PC-3 (cell line): Measurements from ENCODE around the gene ANKS1A. TPM values are rescaled to one million over a fixed set of nuclear protein-coding genes. Genes with fewer than 3 reads are reported as not detected.

ENCODE experiments used
- ATAC-seq: fragments of 200-7000 bp; cut with Tn5 transposase; 2 replicates; pipeline ENCODE4 v1.9.1; 2020; ENCODE audit warnings: mild to moderate bottlenecking, moderate library complexity
- BruUV-seq: library from RNA; stranded (reverse); fragments of 400-500 nt; replicated peaks from 2 replicates; lab custom pipeline; 2021; lab: Mats Ljungman, UMichigan
- CTCF ChIA-PET: fragments of 300-600 bp; sonication (Branson Sonifier 250); formaldehyde crosslinking; loops from one replicate; lab custom pipeline; 2022; ENCODE audit warnings: antibody characterized with exemption; lab: Charles Lee
- POLR2A ChIA-PET: fragments of 300-600 bp; sonication (Branson Sonifier 250); formaldehyde crosslinking; loops from one replicate; lab custom pipeline; 2022; ENCODE audit warnings: antibody characterized with exemption; ENCODE audit not compliant: unreplicated experiment; lab: Charles Lee
- DNase-seq: peaks from one replicate; pipeline ENCODE4 v3.0.0-alpha.2; 2015
- H2AFZ ChIP-seq: fragments of 300-600 bp; sonication (generic); 2 replicates; pipeline ENCODE4 v1.6.0; 2016; ENCODE audit warnings: antibody characterized with exemption, low read length
- H3F3A ChIP-seq: fragments of 300-600 bp; sonication (generic); one replicate; pipeline ENCODE4 v1.6.0; 2017; ENCODE audit warnings: antibody characterized with exemption, low read length, control low read depth, mild to moderate bottlenecking; ENCODE audit not compliant: unreplicated experiment
- H3K27ac ChIP-seq: fragments of 300-600 bp; sonication (generic); 2 replicates; pipeline ENCODE4 v1.5.1; 2016; ENCODE audit warnings: mild to moderate bottlenecking, low read length
- H3K27me3 ChIP-seq: fragments of 300-600 bp; sonication (generic); 2 replicates; pipeline ENCODE4 v1.6.1; 2016; ENCODE audit warnings: low read length, mixed read lengths
- H3K36me3 ChIP-seq: fragments of 300-600 bp; sonication (generic); 2 replicates; pipeline ENCODE4 v1.6.1; 2016; ENCODE audit warnings: low read depth, mixed run types, low read length, mixed read lengths
- H3K4me1 ChIP-seq: fragments of 300-600 bp; sonication (generic); 2 replicates; pipeline ENCODE4 v1.5.1; 2016; ENCODE audit warnings: low read length; ENCODE audit not compliant: insufficient read depth
- H3K4me2 ChIP-seq: fragments of 300-600 bp; sonication (generic); 2 replicates; pipeline ENCODE4 v1.6.0; 2016; ENCODE audit warnings: low read length
- H3K4me3 ChIP-seq: fragments of 300-600 bp; sonication (generic); 2 replicates; pipeline ENCODE4 v1.5.1; 2016; ENCODE audit warnings: mild to moderate bottlenecking, low read length, mixed read lengths
- H3K79me2 ChIP-seq: fragments of 300-600 bp; sonication (generic); 2 replicates; pipeline ENCODE4 v1.6.1; 2017; ENCODE audit warnings: low read length, mixed read lengths
- H3K9ac ChIP-seq: fragments of 300-600 bp; sonication (generic); 2 replicates; pipeline ENCODE4 v1.6.0; 2016; ENCODE audit warnings: mild to moderate bottlenecking, low read length
- H3K9me2 ChIP-seq: fragments of 300-600 bp; sonication (generic); replicated peaks from 2 replicates; pipeline ENCODE4 v1.6.1; 2016; ENCODE audit warnings: mixed run types, low read length, mixed read lengths
- H3K9me3 ChIP-seq: fragments of 300-600 bp; sonication (generic); 2 replicates; pipeline ENCODE4 v1.6.1; 2016; ENCODE audit warnings: low read length, mixed read lengths
- H4K20me1 ChIP-seq: fragments of 300-600 bp; sonication (generic); 2 replicates; pipeline ENCODE4 v1.6.1; 2016; ENCODE audit warnings: low read length, mixed read lengths
- EZH2 ChIP-seq: fragments of 300-600 bp; sonication (generic); IDR thresholded peaks from one replicate; pipeline ENCODE4 v1.6.1; 2017; ENCODE audit warnings: antibody characterized with exemption, mild to moderate bottlenecking, low read length; ENCODE audit not compliant: unreplicated experiment
- EZH2phosphoT487 ChIP-seq: fragments of 300-600 bp; sonication (generic); IDR thresholded peaks from 2 replicates; pipeline ENCODE4 v1.6.1; 2018; ENCODE audit warnings: mild to moderate bottlenecking, antibody characterized with exemption, low read length, borderline replicate concordance
- intact Hi-C: fragments of 100-400 bp; cut with micrococcal nuclease; formaldehyde crosslinking; loops from 2 replicates; pipeline ENCODE4 v1.9.0; 2023
- total RNA-seq: library from RNA; depleted of rRNA; stranded (reverse); fragments of >200 nt; gene quantifications from 2 replicates; pipeline ENCODE4 v1.2.3, GENCODE V29; 2014
- TF ChIP-seq, protein P1 (sequence below): fragments of 300-600 bp; sonication (generic); conservative IDR thresholded peaks from 2 replicates; pipeline ENCODE4 v1.5.1; 2017; ENCODE audit warnings: antibody characterized with exemption, low read depth, mild to moderate bottlenecking, low read length

ANKS1A gene
- total RNA-seq, 1 experiment from 2014 or later, result 18.8 TPM

DNA sequence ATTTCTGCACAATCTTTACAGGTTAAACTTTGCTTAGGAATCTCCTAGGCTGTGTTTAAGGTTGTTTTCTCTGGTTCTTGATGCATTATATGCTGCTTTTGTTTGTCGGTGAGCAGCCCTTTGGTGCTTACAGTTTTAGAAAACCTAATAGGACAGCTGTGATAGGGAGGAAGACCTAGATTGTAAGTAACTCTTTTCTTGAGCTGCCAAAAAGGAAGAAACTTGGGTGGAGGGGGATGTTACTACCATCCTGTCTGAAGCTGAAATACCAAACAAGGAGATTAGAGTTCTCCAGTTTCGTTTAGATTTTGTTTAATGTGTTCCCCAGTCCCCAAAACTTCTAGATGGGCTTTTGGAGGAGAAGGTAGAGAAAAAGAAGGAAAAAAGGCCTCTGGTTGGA, 72.0 kb downstream of the ANKS1A start:
- intact Hi-C loops, result no loop called here
- Histone ChIP-seq H2AFZ (no peak overlapping the region), H3K9ac (no peak overlapping the region), H3F3A (no peaks in the 10 kb centered on the region), H4K20me1 (no peaks in the 10 kb centered on the region), H3K79me2 (peaks cover 3% of the 10 kb centered on the region; the same call in 1 of the 2 replicates), H3K36me3 (no peaks in the 10 kb centered on the region; the same call in 1 of the 2 replicates), H3K27ac (no peak overlapping the region), H3K9me2 (no peaks in the 10 kb centered on the region), H3K4me3 (no peak overlapping the region), H3K27me3 (no peaks in the 10 kb centered on the region), H3K9me3 (no peaks in the 10 kb centered on the region), H3K4me2 (no peak overlapping the region), H3K4me1 (no peaks in the 10 kb centered on the region)
- ATAC-seq (no peak), DNase-seq (no peak)
- no peak for TF ChIP-seq EZH2
- TF ChIP-seq EZH2phosphoT487, result no peak
- TF ChIP-seq, protein P1, sequence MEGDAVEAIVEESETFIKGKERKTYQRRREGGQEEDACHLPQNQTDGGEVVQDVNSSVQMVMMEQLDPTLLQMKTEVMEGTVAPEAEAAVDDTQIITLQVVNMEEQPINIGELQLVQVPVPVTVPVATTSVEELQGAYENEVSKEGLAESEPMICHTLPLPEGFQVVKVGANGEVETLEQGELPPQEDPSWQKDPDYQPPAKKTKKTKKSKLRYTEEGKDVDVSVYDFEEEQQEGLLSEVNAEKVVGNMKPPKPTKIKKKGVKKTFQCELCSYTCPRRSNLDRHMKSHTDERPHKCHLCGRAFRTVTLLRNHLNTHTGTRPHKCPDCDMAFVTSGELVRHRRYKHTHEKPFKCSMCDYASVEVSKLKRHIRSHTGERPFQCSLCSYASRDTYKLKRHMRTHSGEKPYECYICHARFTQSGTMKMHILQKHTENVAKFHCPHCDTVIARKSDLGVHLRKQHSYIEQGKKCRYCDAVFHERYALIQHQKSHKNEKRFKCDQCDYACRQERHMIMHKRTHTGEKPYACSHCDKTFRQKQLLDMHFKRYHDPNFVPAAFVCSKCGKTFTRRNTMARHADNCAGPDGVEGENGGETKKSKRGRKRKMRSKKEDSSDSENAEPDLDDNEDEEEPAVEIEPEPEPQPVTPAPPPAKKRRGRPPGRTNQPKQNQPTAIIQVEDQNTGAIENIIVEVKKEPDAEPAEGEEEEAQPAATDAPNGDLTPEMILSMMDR, result no peak
- ChIA-PET POLR2A (no interaction called here), CTCF (interaction anchor here (0.6 kb wide), 1 partner anchor 546 kb away, joined by 3 read pairs; no protein-coding TSS in a partner anchor)
- BruUV-seq, result no TSS peak

- POLR2A ChIA-PET, result no interaction called here
- H3K79me2 ChIP-seq, result peaks cover 3% of the 10 kb centered on the region; the same call in 1 of the 2 replicates
- CTCF ChIA-PET, result no interaction called here
- H3K9me3 ChIP-seq, result no peaks in the 10 kb centered on the region
- H3K9me2 ChIP-seq, result no peaks in the 10 kb centered on the region
- intact Hi-C loops, result no loop called here
- BruUV-seq, result no TSS peak
- H2AFZ ChIP-seq, result no peak overlapping the region
- ATAC-seq, result no peak
- no peak for DNase-seq
- H3K4me1 ChIP-seq, result no peaks in the 10 kb centered on the region
- H3K9ac ChIP-seq, result no peak overlapping the region
- TF ChIP-seq, protein P1, result no peak
- TF ChIP-seq EZH2phosphoT487 (no peak), EZH2 (no peak)
- H3K27ac ChIP-seq, result no peak overlapping the region
- no peak overlapping the region for H3K4me3 ChIP-seq
- no peaks in the 10 kb centered on the region for H3F3A ChIP-seq
- no peaks in the 10 kb centered on the region for H4K20me1 ChIP-seq
- no peak overlapping the region for H3K4me2 ChIP-seq
- H3K27me3 ChIP-seq, result no peaks in the 10 kb centered on the region
- no peaks in the 10 kb centered on the region; the same call in 1 of the 2 replicates for H3K36me3 ChIP-seq
Measured at GRCh38 chr6:34961574-34961973, 72.5 kb downstream of the ANKS1A start.

GRCh38 chr6:34964564-34964963, 75.5 kb downstream of the ANKS1A start:
- no peaks in the 10 kb centered on the region for H3K27me3 ChIP-seq
- H3K36me3 ChIP-seq, result no peaks in the 10 kb centered on the region
- no peak overlapping the region for H3K27ac ChIP-seq
- H3K4me3 ChIP-seq, result no peak overlapping the region
- DNase-seq (no peak), ATAC-seq (no peak)
- BruUV-seq, result no TSS peak
- H3K9ac ChIP-seq, result no peak overlapping the region
- TF ChIP-seq EZH2, result no peak
- no peak for TF ChIP-seq EZH2phosphoT487
- TF ChIP-seq, protein P1, result no peak
- H3K4me1 ChIP-seq, result no peaks in the 10 kb centered on the region
- H3K4me2 ChIP-seq, result no peak overlapping the region
- H3K79me2 ChIP-seq, result peaks cover 3% of the 10 kb centered on the region; the same call in 1 of the 2 replicates
- H2AFZ ChIP-seq, result no peak overlapping the region
- H3F3A ChIP-seq, result no peaks in the 10 kb centered on the region
- H4K20me1 ChIP-seq, result no peaks in the 10 kb centered on the region
- ChIA-PET CTCF (no interaction called here), POLR2A (no interaction called here)
- intact Hi-C loops, result no loop called here
- H3K9me3 ChIP-seq, result no peaks in the 10 kb centered on the region
- H3K9me2 ChIP-seq, result no peaks in the 10 kb centered on the region
